ENCODE results near the gene TPM1.
A peak's percentile ranks its signal among the peaks of the same experiment; 100 is the strongest.

Gene TPM1

DNA sequence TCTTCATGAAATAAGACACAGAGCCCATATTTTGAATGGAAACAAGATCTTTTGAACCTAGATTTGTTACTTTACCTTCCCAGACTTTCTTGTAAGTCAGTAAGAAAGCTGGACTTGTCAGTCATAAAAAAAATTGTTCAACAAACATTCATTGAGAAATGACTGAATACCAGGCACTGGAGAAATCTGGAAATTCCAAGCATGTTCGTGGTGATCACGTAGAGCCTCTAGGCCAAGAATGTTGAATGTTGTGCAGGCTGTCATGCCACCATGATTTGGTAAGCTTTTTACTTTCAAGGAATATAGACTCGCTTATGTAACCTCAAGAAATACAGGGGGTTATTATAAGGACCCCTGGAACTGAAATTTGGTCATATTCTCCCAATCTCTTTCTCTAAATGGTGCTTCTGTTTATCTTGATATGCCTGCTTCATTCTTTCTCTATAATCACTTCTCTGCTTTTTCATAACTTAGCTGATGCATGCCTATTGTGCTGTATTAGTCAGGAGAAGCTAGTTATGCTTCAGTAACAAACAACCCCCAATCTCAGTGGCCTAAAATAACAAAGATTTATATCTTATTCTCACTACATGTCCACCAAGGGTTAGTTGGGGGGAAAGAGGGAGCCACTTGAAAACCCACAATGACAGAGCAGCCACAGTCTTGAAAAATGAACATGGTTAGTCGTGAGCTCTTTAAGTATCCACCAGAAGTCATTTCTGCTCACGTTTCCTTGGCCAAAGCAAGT is 3.4 kb upstream of the TPM1 start:
- H3K9me3 Mint-ChIP-seq, result no peaks in the 10 kb centered on the region
- peaks cover 47% of the 10 kb centered on the region for H3K27me3 Mint-ChIP-seq
- H3K36me3 Mint-ChIP-seq (ENCODE audit: insufficient read depth), result peaks cover 3% of the 10 kb centered on the region
- H3K4me1 Mint-ChIP-seq, result peaks cover 8% of the 10 kb centered on the region
- no peak overlapping the region for H3K4me3 Mint-ChIP-seq
- no peak overlapping the region for H3K27ac Mint-ChIP-seq (ENCODE audit: low read depth)
- ATAC-seq (replicated peaks; ENCODE audit: extremely low read depth, poor library complexity, severe bottlenecking), result no peak
- no peak for DNase-seq (ENCODE audit: low spot score in 2 of 2)

DNA sequence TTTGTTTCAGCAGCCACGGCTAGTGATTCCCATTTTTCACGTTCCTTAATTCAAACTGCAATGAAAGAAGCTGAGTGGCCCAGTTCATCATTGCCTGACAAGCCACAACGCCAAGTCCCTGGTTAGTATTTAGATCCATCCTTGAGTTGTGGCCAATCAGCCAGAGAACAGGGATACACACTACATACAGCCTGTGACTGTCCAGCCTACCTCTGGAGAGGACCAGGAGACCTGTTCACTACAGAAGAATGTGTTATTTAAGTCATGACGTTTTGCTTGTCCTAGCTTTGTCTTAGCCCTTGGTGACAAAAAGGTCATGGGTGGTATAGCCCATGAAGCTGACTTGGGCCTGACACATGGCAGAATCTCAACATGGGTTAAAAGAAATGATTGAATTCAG is 2.7 kb upstream of the TPM1 start:
- DNase-seq (ENCODE audit: low spot score in 2 of 2) (no peak), ATAC-seq (replicated peaks; ENCODE audit: extremely low read depth, poor library complexity, severe bottlenecking) (no peak)
- Mint-ChIP-seq H3K4me3 (no peak overlapping the region), H3K9me3 (no peaks in the 10 kb centered on the region), H3K27me3 (peaks cover 54% of the 10 kb centered on the region), H3K27ac (ENCODE audit: low read depth) (no peak overlapping the region), H3K36me3 (ENCODE audit: insufficient read depth) (peaks cover 3% of the 10 kb centered on the region), H3K4me1 (peaks cover 8% of the 10 kb centered on the region)

DNA sequence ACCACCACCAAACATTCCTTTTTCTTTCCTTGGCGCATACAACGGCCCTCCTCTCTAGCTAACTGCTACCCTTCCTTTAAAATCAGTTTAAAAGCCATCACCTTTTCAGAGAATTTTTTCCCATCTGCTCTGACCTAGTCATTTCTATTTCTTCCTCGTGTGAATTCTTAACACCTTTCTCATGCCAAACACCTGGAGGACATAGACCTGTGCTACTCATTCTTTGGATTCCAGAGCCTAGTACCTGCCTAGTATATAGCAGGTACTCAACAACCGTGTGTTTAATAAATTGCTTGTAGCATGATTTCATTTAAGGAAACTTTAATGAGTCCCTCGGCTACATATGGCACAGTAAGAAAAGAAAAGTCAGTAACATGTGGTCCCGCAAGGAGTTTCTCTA is 2.0 kb upstream of the TPM1 start:
- H3K27me3 Mint-ChIP-seq, result peaks cover 61% of the 10 kb centered on the region
- no peak overlapping the region for H3K4me3 Mint-ChIP-seq
- ATAC-seq (replicated peaks; ENCODE audit: extremely low read depth, poor library complexity, severe bottlenecking) (no peak), DNase-seq (ENCODE audit: low spot score in 2 of 2) (no peak)
- H3K27ac Mint-ChIP-seq (ENCODE audit: low read depth), result no peak overlapping the region
- H3K9me3 Mint-ChIP-seq, result no peaks in the 10 kb centered on the region
- H3K4me1 Mint-ChIP-seq, result peaks cover 8% of the 10 kb centered on the region
- H3K36me3 Mint-ChIP-seq (ENCODE audit: insufficient read depth), result peaks cover 3% of the 10 kb centered on the region

DNA sequence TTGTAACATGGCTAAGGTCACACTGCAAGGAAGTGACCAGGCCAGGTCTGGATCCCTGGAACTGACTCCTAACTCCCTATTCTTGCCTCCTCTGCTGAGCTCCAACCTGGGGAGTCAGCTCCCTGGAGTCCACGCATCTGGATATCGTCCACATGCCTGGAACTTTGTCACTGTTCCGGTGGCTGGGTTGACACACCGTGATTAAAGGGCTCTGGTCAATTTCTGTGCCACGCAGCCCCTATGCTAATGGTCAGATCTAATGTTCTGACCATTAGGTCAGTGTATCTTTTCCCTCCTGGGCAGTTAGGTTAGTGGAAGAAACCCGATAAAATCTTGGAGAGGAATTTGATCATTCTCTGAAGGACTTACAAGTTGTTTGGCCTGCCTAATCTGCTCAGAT is 1.6 kb upstream of the TPM1 start:
- no peak overlapping the region for H3K4me3 Mint-ChIP-seq
- ATAC-seq (replicated peaks; ENCODE audit: extremely low read depth, poor library complexity, severe bottlenecking) (no peak), DNase-seq (ENCODE audit: low spot score in 2 of 2) (no peak)
- peaks cover 8% of the 10 kb centered on the region for H3K4me1 Mint-ChIP-seq
- H3K36me3 Mint-ChIP-seq (ENCODE audit: insufficient read depth), result peaks cover 3% of the 10 kb centered on the region
- no peak overlapping the region for H3K27ac Mint-ChIP-seq (ENCODE audit: low read depth)
- H3K9me3 Mint-ChIP-seq, result no peaks in the 10 kb centered on the region
- peaks cover 66% of the 10 kb centered on the region for H3K27me3 Mint-ChIP-seq

DNA sequence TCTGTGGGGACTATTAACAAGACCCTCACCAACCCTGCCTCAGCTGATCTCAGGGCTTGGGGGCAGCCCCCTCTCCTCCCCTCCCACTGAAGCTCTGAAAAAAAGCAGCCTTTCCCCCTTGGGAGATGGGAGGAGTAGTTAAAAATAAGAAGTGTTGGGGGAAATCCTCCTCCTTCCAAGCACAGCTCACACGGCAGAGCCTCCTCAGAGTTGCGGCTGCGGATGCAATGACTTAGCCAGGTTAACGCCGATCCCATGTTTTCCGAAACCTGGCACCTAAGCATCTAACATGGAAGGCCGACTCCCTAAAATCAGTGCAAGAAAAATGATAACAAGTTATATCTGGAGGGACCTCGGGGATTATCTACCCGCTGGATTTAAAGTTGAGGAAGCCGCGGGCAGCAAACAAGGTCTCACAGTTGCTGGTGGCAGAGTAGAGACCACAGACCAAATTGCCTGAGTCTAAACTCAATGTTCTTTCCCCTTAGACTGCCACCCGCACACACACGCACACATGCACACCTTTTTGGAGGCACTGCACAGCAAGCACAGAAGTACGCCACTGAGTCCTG is 1.1 kb upstream of the TPM1 start:
- Mint-ChIP-seq H3K27ac (ENCODE audit: low read depth) (no peak overlapping the region), H3K36me3 (ENCODE audit: insufficient read depth) (peaks cover 3% of the 10 kb centered on the region), H3K4me3 (peak overlapping the region; percentile 43), H3K9me3 (no peaks in the 10 kb centered on the region), H3K27me3 (peaks cover 71% of the 10 kb centered on the region), H3K4me1 (peaks cover 8% of the 10 kb centered on the region)
- DNase-seq (ENCODE audit: low spot score in 2 of 2) (no peak), ATAC-seq (replicated peaks; ENCODE audit: extremely low read depth, poor library complexity, severe bottlenecking) (no peak)

DNA sequence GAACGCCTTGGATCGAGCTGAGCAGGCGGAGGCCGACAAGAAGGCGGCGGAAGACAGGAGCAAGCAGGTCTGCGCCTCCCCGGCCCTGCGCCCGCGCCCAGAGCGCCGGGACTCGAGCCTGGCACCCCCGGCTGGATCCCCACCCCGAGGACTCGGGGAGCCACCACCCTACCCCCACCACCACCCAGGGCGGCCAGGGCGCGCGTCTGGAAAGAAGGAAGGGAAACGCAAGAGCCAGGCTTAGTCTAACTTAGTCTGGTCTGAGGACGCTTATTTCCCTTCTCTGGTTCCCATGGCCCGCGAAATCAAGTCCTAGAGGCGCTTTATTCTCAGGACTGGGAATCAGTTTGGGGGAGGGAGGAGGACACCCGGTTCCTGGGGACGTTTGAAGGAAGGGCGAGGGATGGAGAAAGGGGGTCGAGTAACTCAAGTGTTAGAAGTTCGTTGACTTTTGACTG is 359 bp downstream of the TPM1 start:
- DNase-seq (ENCODE audit: low spot score in 2 of 2), result no peak
- Mint-ChIP-seq H3K27me3 (peaks cover 81% of the 10 kb centered on the region), H3K36me3 (ENCODE audit: insufficient read depth) (peaks cover 6% of the 10 kb centered on the region), H3K27ac (ENCODE audit: low read depth) (no peak overlapping the region), H3K4me1 (peaks cover 12% of the 10 kb centered on the region), H3K4me3 (peak overlapping the region; percentile 44), H3K9me3 (no peaks in the 10 kb centered on the region)
- no peak for ATAC-seq (replicated peaks; ENCODE audit: extremely low read depth, poor library complexity, severe bottlenecking)

DNA sequence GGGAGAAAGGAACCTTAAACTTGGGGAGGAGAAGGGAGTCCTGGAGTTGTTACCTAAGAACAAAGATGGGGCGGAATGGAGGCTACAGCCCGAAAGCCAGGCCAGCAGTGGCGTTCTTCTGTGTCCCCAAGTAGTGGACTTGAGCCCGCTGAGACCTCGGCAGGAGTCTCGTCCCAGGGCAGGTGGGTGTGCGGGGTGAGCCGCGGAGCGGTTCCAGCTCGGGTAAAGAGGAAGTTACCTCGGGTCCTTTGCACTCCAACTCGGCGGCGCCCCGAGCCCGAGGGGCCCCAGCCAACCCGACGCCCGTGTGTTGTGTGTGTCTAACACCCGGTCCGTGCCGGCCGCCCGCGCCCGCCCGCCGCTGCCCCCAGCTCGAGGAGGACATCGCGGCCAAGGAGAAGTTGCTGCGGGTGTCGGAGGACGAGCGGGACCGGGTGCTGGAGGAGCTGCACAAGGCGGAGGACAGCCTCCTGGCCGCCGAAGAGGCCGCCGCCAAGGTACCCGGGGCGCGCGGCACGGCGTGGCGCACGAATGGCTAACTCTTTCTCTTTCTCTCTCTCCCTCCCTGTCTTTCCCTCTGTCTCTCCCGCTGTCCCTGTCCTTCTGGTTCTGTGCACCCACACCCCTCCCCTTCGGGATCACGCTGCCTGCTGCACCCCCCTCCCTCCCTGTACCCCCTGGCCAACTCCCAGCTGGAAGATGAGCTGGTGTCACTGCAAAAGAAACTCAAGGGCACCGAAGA is 959 bp downstream of the TPM1 start:
- DNase-seq (ENCODE audit: low spot score in 2 of 2) (no peak), ATAC-seq (replicated peaks; ENCODE audit: extremely low read depth, poor library complexity, severe bottlenecking) (no peak)
- peaks cover 81% of the 10 kb centered on the region for H3K27me3 Mint-ChIP-seq
- peaks cover 7% of the 10 kb centered on the region for H3K36me3 Mint-ChIP-seq (ENCODE audit: insufficient read depth)
- H3K4me3 Mint-ChIP-seq, result peak overlapping the region; percentile 45
- H3K9me3 Mint-ChIP-seq, result no peaks in the 10 kb centered on the region
- H3K27ac Mint-ChIP-seq (ENCODE audit: low read depth), result no peak overlapping the region
- H3K4me1 Mint-ChIP-seq, result peaks cover 14% of the 10 kb centered on the region

DNA sequence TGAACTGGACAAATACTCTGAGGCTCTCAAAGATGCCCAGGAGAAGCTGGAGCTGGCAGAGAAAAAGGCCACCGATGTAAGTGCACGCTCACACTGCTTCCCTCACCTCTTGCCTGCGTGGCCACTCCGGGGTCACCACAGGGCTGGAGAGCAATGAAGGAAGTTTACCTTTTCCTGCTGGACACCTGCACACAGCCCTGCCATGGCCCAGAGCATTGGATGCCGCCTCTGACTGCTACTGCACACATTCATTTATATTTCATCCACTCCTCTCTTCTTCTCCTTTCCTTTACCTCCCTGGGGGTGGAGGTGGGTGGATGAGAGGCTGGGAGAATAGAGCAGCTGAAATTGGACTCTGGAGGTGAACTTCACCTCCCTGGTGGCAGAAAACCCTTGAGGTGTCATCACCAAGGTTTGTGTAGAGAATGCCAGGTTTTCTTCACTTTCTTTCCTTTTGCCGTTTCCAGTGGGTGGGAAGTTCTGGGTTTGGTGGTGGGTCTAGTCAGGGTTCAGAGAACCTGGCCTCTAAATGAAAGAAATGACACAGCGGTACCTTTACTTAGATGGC is 1.6 kb downstream of the TPM1 start:
- Mint-ChIP-seq H3K36me3 (ENCODE audit: insufficient read depth) (peaks cover 12% of the 10 kb centered on the region), H3K4me3 (peak overlapping the region; percentile 45), H3K4me1 (peaks cover 19% of the 10 kb centered on the region), H3K9me3 (no peaks in the 10 kb centered on the region), H3K27ac (ENCODE audit: low read depth) (no peak overlapping the region), H3K27me3 (peaks cover 81% of the 10 kb centered on the region)
- ATAC-seq (replicated peaks; ENCODE audit: extremely low read depth, poor library complexity, severe bottlenecking) (no peak), DNase-seq (ENCODE audit: low spot score in 2 of 2) (no peak)

DNA sequence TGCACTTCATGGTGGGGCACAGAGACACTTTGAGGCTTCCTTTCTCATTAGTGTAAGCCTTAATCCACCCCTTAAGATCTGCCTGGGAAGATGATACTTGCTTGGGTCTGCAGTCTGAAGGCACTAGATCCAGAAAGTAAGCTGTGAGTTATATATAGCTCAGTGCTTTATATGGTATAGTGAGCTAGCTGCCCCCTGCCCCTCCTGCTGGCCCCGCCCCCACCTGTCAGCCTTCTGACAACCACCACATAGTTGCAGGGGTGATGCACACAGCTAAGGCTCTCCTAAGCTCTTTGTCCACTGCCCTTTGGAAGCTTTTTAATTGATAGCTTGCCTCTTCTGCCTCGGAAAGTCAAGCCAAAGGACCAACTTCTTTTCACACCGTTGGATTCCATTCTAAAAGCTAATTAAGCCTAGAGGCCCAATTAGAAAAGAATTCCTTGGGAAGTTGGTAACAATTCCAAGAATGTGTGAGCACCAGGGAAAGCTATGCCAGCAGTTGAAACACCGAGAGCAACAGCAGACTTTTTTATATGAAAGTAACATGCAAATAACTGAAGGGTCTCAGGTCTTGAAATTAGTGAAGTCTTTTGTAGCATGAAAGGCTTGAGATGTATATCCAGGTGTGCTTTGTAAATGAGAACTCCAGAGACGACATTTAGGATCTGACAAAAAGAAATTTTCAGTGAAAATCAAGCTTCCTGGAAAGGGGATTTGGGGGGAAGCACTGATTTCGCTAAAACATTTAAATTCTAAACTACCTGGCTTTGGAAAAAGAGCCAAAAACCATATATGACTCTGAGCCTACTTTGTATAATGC is 2.3 kb downstream of the TPM1 start:
- peak overlapping the region; percentile 45 for H3K4me3 Mint-ChIP-seq
- DNase-seq (ENCODE audit: low spot score in 2 of 2) (no peak), ATAC-seq (replicated peaks; ENCODE audit: extremely low read depth, poor library complexity, severe bottlenecking) (no peak)
- H3K4me1 Mint-ChIP-seq, result peaks cover 26% of the 10 kb centered on the region
- H3K27ac Mint-ChIP-seq (ENCODE audit: low read depth), result no peak overlapping the region
- peaks cover 74% of the 10 kb centered on the region for H3K27me3 Mint-ChIP-seq
- no peaks in the 10 kb centered on the region for H3K9me3 Mint-ChIP-seq
- peaks cover 14% of the 10 kb centered on the region for H3K36me3 Mint-ChIP-seq (ENCODE audit: insufficient read depth)

DNA sequence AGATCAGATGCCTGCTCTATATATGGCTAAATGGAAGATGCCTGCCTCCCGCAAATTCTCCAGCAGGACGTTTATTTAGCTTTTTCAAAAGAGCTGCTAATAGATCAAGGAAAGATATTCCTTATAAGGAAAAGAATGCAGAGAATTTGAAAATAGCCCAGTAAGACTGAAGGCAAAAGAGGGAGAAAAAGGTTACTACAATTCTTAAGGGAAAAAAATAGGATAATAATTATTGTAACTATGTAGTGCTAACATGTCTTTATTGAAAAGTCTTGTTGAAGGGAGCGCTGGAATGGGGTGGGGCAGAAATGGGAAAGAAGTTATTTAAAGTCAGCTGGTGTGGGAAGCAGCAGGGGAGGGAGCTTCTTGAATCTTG is 2.9 kb downstream of the TPM1 start:
- peaks cover 27% of the 10 kb centered on the region for H3K4me1 Mint-ChIP-seq
- ATAC-seq (replicated peaks; ENCODE audit: extremely low read depth, poor library complexity, severe bottlenecking), result no peak
- H3K9me3 Mint-ChIP-seq, result no peaks in the 10 kb centered on the region
- DNase-seq (ENCODE audit: low spot score in 2 of 2), result no peak
- H3K4me3 Mint-ChIP-seq, result no peak overlapping the region
- peaks cover 14% of the 10 kb centered on the region for H3K36me3 Mint-ChIP-seq (ENCODE audit: insufficient read depth)
- peaks cover 68% of the 10 kb centered on the region for H3K27me3 Mint-ChIP-seq
- no peak overlapping the region for H3K27ac Mint-ChIP-seq (ENCODE audit: low read depth)

DNA sequence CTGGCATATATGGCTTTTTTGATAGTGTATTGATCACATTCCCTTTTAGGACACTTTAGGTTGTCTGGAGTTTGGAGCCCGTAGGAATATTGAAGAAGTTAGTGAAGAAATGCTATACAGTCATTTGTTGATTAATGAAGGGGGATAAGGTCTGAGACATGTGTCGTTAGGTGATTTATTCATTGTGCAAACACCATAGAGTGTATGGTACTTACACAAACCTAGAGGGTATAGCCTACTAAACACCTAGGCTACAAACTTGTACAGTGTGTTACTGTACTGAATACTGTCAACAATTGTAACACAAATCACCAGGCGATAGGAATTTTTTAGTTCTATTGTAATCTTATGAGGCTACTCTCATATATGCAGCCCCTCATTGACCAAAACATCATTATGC is 3.3 kb downstream of the TPM1 start:
- no peak overlapping the region for H3K4me3 Mint-ChIP-seq
- ATAC-seq (replicated peaks; ENCODE audit: extremely low read depth, poor library complexity, severe bottlenecking) (no peak), DNase-seq (ENCODE audit: low spot score in 2 of 2) (no peak)
- peaks cover 64% of the 10 kb centered on the region for H3K27me3 Mint-ChIP-seq
- H3K36me3 Mint-ChIP-seq (ENCODE audit: insufficient read depth), result peaks cover 14% of the 10 kb centered on the region
- H3K9me3 Mint-ChIP-seq, result no peaks in the 10 kb centered on the region
- no peak overlapping the region for H3K27ac Mint-ChIP-seq (ENCODE audit: low read depth)
- H3K4me1 Mint-ChIP-seq, result peaks cover 27% of the 10 kb centered on the region

All from central memory CD8-positive, alpha-beta T cell (primary cell).